GM18909 (cell line): ENCODE measurements around the gene CDH4.

ENCODE experiments used
- ATAC-seq: cut with Tn5 transposase; IDR thresholded peaks from one replicate; pipeline ENCODE4 v1.9.1; 2021; ENCODE audit warnings: mild to moderate bottlenecking; ENCODE audit not compliant: unreplicated experiment, poor library complexity

The CDH4 gene

GRCh38 chr20:61500791-61501321, 248.8 kb downstream of the CDH4 start:
- ATAC-seq, result no peak

GRCh38 chr20:61502433-61502832, 250.4 kb downstream of the CDH4 start:
- ATAC-seq, result no peak

- no peak for ATAC-seq
These were observed 251.0 kb downstream of the CDH4 start for GRCh38 chr20:61503106-61503505.

GRCh38 chr20:61505508-61505907, 253.4 kb downstream of the CDH4 start:
- ATAC-seq, result no peak

GRCh38 chr20:61507778-61508177, 255.7 kb downstream of the CDH4 start:
- no peak for ATAC-seq

GRCh38 chr20:61508301-61509096, 256.4 kb downstream of the CDH4 start:
- no peak for ATAC-seq

GRCh38 chr20:61510778-61511330, 258.8 kb downstream of the CDH4 start:
- ATAC-seq, result no peak

- no peak for ATAC-seq
These were observed 260.4 kb downstream of the CDH4 start for GRCh38 chr20:61512475-61512874.

- ATAC-seq, result no peak
These were observed 261.3 kb downstream of the CDH4 start for GRCh38 chr20:61513124-61514017.

- ATAC-seq, result no peak
These were observed 261.9 kb downstream of the CDH4 start for GRCh38 chr20:61514018-61514365.

GRCh38 chr20:61514396-61514795, 262.3 kb downstream of the CDH4 start:
- ATAC-seq, result no peak

- ATAC-seq, result no peak
These were observed 262.9 kb downstream of the CDH4 start for GRCh38 chr20:61514805-61515505.

- no peak for ATAC-seq
These were observed 263.9 kb downstream of the CDH4 start for GRCh38 chr20:61515922-61516321.

GRCh38 chr20:61516346-61517208, 264.5 kb downstream of the CDH4 start:
- no peak for ATAC-seq

GRCh38 chr20:61517419-61517818, 265.4 kb downstream of the CDH4 start:
- ATAC-seq, result no peak

GRCh38 chr20:61518424-61518951, 266.4 kb downstream of the CDH4 start:
- no peak for ATAC-seq

GRCh38 chr20:61519488-61519887, 267.4 kb downstream of the CDH4 start:
- no peak for ATAC-seq

GRCh38 chr20:61520076-61520892, 268.2 kb downstream of the CDH4 start:
- ATAC-seq, result no peak
